AG04450 (cell line): ENCODE results near the gene OGFOD1. TPM values are rescaled to one million over a fixed set of nuclear protein-coding genes. Genes with fewer than 3 reads are reported as not detected.
A peak's percentile ranks its signal among the peaks of the same experiment; 100 is the strongest.

Source experiments
- CTCF ChIA-PET: fragments of 300-600, 350-600 bp; formaldehyde crosslinking; extraction: SDS; loops from one replicate; lab custom pipeline; 2022; ENCODE audit warnings: antibody characterized with exemption, inconsistent platforms; lab: Charles Lee
- POLR2A ChIA-PET: fragments of 350-600 bp; formaldehyde crosslinking; extraction: SDS; loops from one replicate; lab custom pipeline; 2021; ENCODE audit warnings: antibody characterized with exemption, inconsistent platforms; lab: Yijun Ruan, JAX
- DNase-seq: peaks from one replicate; pipeline ENCODE4 v3.0.0-alpha.2; 2011; ENCODE audit warnings: low read depth, low spot score
- H3K27ac ChIP-seq: one replicate; pipeline ENCODE4 v1.5.1; 2012; ENCODE audit warnings: low read depth, low read length, control low read depth
- H3K27me3 ChIP-seq: one replicate; pipeline ENCODE4 v1.6.0; 2012; ENCODE audit warnings: low read length; ENCODE audit not compliant: control insufficient read depth, insufficient read depth
- H3K4me3 ChIP-seq: 2 replicates; pipeline ENCODE4 v1.5.1; 2011; ENCODE audit warnings: mild to moderate bottlenecking, low read depth, low read length, control low read depth
- H3K9me3 ChIP-seq: 2 replicates; pipeline ENCODE4 v1.5.1; 2012; ENCODE audit warnings: low read length; ENCODE audit not compliant: control insufficient read depth, insufficient read depth
- polyA plus RNA-seq: library from polyadenylated mRNA; depleted of rRNA; stranded (reverse); fragments of >200 nt; gene quantifications from 2 replicates; pipeline ENCODE4 v1.2.3, GENCODE V29; 2011
- TF ChIP-seq, protein P1 (sequence below): IDR thresholded peaks from 2 replicates; pipeline ENCODE4 v1.5.1; 2011; ENCODE audit warnings: low read depth, low read length, control low read depth, inconsistent platforms

The OGFOD1 gene
- polyA plus RNA-seq, 1 experiment: 89.0 TPM

DNA sequence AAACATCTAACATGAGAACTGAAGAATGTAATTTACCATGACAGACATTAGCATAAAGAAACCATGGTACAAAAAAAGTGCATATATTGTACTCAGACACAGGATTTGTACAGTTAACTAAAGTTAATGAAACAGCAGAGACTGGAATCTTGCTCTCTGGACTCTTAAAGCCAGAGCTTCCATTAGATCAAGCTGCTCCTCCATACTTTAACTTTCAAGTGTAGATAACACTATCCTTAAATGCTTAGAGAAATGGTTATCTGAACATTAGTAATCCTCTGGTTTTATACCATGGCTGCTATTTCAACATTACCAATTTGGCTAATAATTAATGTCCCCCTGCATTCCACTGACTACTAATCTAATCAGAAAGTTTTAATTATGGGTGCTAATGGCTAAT lies 3.3 kb upstream of the OGFOD1 start:
- CTCF ChIA-PET: interaction anchor here (1.8 kb wide), 1 partner anchor 254 kb away, joined by 4 read pairs; no protein-coding TSS in a partner anchor

DNA sequence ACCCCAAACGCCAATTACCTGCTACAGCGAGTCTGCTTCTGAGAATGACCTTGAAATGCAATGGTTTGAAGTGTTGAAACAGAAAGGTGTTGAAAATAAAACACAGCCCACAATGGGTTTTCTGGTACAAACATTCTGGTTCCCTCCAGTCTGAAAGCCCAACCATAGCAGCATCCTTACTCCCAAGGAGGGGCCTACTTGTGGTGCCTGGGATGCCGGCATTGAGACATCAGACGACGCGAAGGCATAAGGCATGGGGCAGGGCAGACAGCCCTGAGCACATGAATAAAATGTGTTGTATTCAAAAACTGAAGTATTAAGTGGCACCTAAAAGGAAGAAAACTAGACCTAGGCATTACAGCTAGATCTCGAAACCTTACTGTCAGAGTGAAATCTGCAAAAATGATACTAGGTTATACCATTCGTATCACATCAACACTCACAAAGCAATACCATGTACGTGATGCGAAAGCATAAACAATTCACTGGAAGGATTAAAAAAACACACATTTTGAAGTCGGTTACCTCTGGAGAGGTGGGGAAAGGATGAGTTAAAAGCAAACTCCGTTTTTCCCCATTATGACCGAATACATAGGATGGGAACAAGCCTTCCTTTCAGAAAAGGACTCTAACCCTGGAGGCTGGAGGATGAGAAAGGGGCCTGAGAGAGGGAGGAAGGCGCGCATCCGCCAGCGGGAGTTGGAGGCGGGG lies 924 bp upstream of the OGFOD1 start:
- TF ChIP-seq, protein P1, sequence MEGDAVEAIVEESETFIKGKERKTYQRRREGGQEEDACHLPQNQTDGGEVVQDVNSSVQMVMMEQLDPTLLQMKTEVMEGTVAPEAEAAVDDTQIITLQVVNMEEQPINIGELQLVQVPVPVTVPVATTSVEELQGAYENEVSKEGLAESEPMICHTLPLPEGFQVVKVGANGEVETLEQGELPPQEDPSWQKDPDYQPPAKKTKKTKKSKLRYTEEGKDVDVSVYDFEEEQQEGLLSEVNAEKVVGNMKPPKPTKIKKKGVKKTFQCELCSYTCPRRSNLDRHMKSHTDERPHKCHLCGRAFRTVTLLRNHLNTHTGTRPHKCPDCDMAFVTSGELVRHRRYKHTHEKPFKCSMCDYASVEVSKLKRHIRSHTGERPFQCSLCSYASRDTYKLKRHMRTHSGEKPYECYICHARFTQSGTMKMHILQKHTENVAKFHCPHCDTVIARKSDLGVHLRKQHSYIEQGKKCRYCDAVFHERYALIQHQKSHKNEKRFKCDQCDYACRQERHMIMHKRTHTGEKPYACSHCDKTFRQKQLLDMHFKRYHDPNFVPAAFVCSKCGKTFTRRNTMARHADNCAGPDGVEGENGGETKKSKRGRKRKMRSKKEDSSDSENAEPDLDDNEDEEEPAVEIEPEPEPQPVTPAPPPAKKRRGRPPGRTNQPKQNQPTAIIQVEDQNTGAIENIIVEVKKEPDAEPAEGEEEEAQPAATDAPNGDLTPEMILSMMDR: no peak
- peak overlapping the region; percentile 66 for H3K27ac ChIP-seq
- ChIA-PET POLR2A (interaction anchor here (1.0 kb wide), 5 partner anchors 10 to 175 kb away, joined by 3 to 6 read pairs (median 4); partner anchors contain the start of gene MT1E), CTCF (interaction anchor here (1.2 to 1.4 kb wide), 2 partner anchors 94 to 251 kb away, joined by 3 to 6 read pairs; no protein-coding TSS in a partner anchor)
- H3K4me3 ChIP-seq: peak overlapping the region; percentile 87
- no peak for DNase-seq
- no peaks in the 10 kb centered on the region for H3K27me3 ChIP-seq
- H3K9me3 ChIP-seq: no peaks in the 10 kb centered on the region; the same call in 1 of the 2 replicates

More for the DNA sequence above, 3.3 kb upstream of the OGFOD1 start:
- no peaks in the 10 kb centered on the region for H3K27me3 ChIP-seq
- H3K27ac ChIP-seq: no peak overlapping the region
- no peak overlapping the region for H3K4me3 ChIP-seq
- POLR2A ChIA-PET: no interaction called here
- no peak for DNase-seq
- no peaks in the 10 kb centered on the region; the same call in 1 of the 2 replicates for H3K9me3 ChIP-seq
- TF ChIP-seq, protein P1: no peak

DNA sequence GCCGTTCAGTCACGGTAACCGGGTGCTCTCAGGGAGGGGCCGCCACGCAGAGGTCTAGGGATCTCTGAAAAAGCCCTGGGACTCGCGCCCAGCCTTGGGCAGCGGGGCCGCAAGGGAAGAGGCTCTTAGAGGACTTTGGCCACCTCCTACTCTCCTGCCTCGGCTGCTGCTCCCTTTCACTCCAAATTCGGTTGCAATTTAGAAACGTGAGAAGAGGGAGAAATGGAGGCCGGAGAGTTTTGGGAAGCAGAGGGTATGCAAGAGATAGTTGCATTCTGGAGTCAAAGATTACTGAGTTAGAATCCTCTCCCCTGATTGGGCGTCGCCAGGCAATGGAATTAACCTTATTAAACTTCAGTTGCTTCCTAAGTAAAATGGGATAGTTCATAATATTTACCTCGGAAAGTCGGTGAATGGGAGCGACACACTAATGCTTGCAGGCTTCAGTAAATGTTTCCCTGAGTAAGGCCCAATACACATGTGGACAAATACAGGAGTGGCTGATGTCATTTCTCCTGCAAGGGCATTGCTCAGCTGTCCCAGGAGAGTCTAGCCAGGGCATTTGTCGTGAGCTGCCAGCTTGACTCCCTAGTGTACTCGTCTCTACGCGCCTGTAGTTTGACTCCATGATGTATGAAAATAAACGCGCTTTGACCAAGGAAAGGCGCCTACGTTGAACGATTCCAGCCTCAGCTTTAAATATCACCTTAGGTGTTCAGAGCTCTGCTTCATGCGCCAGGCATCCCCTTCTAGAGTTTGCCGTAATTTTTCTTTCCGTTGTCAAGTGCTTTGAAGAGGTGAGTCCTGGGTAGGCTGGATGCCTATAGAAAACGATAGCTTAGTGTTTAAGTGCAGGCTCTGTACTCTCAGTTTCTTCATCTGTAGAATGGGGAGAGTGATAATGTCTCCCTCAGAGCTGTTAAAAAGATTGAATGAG lies 667 bp downstream of the OGFOD1 start:
- H3K9me3 ChIP-seq: no peaks in the 10 kb centered on the region; the same call in 1 of the 2 replicates
- peak overlapping the region; percentile 87 for H3K4me3 ChIP-seq
- H3K27ac ChIP-seq: peak overlapping the region; percentile 84
- TF ChIP-seq, protein P1: no peak
- H3K27me3 ChIP-seq: no peaks in the 10 kb centered on the region
- DNase-seq: no peak
- ChIA-PET POLR2A (interaction anchor here (1.0 kb wide), 4 partner anchors 8 to 173 kb away, joined by 3 to 5 read pairs (median 4); partner anchors contain the start of gene MT1E), CTCF (interaction anchor here (0.8 to 3.9 kb wide), 5 partner anchors 95 to 250 kb away, joined by 3 to 12 read pairs (median 5); no protein-coding TSS in a partner anchor)

DNA sequence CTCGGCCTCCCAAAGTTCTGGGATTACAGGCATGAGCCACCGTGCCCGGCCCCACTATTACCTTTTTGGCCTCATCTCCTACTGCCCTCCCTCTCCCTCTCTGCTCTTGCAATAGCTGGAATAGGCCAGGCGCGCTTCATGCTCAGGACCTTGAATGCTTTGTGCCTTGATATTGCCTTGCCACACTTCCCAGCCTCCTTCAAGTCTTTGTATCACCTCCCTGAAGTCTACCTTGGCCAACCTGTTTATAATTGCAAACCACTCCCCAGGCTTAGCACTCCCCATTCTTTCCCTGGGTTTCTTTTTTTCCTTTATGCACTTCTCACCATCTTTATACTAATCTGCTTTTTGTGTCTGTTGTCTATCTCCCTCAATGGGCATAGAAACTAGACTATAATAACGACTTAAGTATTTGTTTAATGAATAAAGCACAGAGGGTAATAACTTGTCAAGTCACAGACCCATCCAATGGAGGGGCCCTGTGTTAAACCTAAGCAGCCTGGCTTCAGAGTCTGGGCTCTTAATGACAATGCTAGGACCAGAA lies 6.6 kb downstream of the OGFOD1 start:
- H3K27ac ChIP-seq: no peak overlapping the region
- ChIA-PET POLR2A (no interaction called here), CTCF (no interaction called here)
- no peak overlapping the region for H3K4me3 ChIP-seq
- no peak for DNase-seq
- H3K9me3 ChIP-seq: no peaks in the 10 kb centered on the region
- no peaks in the 10 kb centered on the region for H3K27me3 ChIP-seq
- TF ChIP-seq, protein P1: no peak
